ENCODE results near the gene JMJD6. TPM values are rescaled to one million over a fixed set of nuclear protein-coding genes. Genes with fewer than 3 reads are reported as not detected.
"Not testable (repeated sequence)": the region's sequence is repeated elsewhere in the genome, so short reads cannot be mapped to it uniquely, and the experiment has no call there.

Gene JMJD6
- total RNA-seq, 1 experiment from 2014 or later: 34.0 TPM

- no peak for DNase-seq (ENCODE audit: low spot score)
Measured at GRCh38 chr17:76716146-76716838, 10.1 kb downstream of the JMJD6 start.

- DNase-seq (ENCODE audit: low spot score): no peak
Measured at GRCh38 chr17:76715496-76715830, 10.9 kb downstream of the JMJD6 start.

- peak; percentile 58 for DNase-seq (ENCODE audit: low spot score)
Measured at GRCh38 chr17:76714822-76715495, 11.4 kb downstream of the JMJD6 start.

GRCh38 chr17:76714336-76714735, 12.1 kb downstream of the JMJD6 start:
- no peak for DNase-seq (ENCODE audit: low spot score)

- DNase-seq (ENCODE audit: low spot score): no peak
Measured at GRCh38 chr17:76713765-76714164, 12.6 kb downstream of the JMJD6 start.

- not testable (repeated sequence) for DNase-seq (ENCODE audit: low spot score)
Measured at GRCh38 chr17:76712321-76712720, 14.1 kb downstream of the JMJD6 start.

- DNase-seq (ENCODE audit: low spot score): peak; percentile 23
Measured at GRCh38 chr17:76710863-76711611, 15.4 kb downstream of the JMJD6 start, which contains the start of gene MXRA7. Gene MXRA7, minus strand, starts transcription at chr17:76710965. Its CDS starts 19 bp downstream, at chr17:76710946.

GRCh38 chr17:76709951-76710862, 16.2 kb downstream of the JMJD6 start:
- not testable (repeated sequence) for DNase-seq (ENCODE audit: low spot score)

GRCh38 chr17:76709077-76709950, 17.1 kb downstream of the JMJD6 start:
- no peak for DNase-seq (ENCODE audit: low spot score)

- DNase-seq (ENCODE audit: low spot score): no peak
Measured at GRCh38 chr17:76707985-76708807, 18.2 kb downstream of the JMJD6 start.

GRCh38 chr17:76706817-76707216, 19.6 kb downstream of the JMJD6 start:
- no peak for DNase-seq (ENCODE audit: low spot score)

GRCh38 chr17:76704805-76705204, 21.6 kb downstream of the JMJD6 start:
- no peak for DNase-seq (ENCODE audit: low spot score)

- no peak for DNase-seq (ENCODE audit: low spot score)
Measured at GRCh38 chr17:76702941-76703637, 23.3 kb downstream of the JMJD6 start.

GRCh38 chr17:76702076-76702475, 24.3 kb downstream of the JMJD6 start:
- no peak for DNase-seq (ENCODE audit: low spot score)

GRCh38 chr17:76701471-76701967, 24.9 kb downstream of the JMJD6 start:
- DNase-seq (ENCODE audit: low spot score): no peak

- no peak for DNase-seq (ENCODE audit: low spot score)
Measured at GRCh38 chr17:76700617-76701470, 25.6 kb downstream of the JMJD6 start.

GRCh38 chr17:76700270-76700616, 26.2 kb downstream of the JMJD6 start:
- no peak for DNase-seq (ENCODE audit: low spot score)

GRCh38 chr17:76698466-76698977, 27.9 kb downstream of the JMJD6 start:
- not testable (repeated sequence) for DNase-seq (ENCODE audit: low spot score)

Measured in HT-29 (cell line).